Measurements from ENCODE around the gene PFAS.

DNA sequence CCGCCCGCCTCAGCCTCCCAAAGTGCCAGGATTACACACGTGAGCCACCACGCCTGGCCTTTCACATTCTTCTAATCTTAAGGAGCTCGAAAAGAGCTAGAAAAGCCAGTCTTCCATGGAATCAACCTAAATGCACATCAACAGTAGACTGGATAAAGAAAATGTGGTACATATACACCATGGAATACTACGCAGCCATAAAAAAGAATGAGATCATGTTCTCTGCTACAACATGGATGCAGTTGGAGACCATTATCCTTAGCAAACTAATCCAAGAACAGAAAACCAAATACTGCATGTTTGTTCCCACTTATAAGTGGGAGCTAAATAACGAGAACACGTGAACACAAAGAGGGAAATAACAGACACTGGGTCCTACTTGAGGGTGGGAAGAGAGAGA lies 4.3 kb upstream of the PFAS start:
- TF ChIP-seq POLR2A (IDR thresholded peaks at IDR 0.05) (no peak), POLR2AphosphoS5 (IDR thresholded peaks at IDR 0.05) (no peak)
- TF ChIP-seq, protein P1, sequence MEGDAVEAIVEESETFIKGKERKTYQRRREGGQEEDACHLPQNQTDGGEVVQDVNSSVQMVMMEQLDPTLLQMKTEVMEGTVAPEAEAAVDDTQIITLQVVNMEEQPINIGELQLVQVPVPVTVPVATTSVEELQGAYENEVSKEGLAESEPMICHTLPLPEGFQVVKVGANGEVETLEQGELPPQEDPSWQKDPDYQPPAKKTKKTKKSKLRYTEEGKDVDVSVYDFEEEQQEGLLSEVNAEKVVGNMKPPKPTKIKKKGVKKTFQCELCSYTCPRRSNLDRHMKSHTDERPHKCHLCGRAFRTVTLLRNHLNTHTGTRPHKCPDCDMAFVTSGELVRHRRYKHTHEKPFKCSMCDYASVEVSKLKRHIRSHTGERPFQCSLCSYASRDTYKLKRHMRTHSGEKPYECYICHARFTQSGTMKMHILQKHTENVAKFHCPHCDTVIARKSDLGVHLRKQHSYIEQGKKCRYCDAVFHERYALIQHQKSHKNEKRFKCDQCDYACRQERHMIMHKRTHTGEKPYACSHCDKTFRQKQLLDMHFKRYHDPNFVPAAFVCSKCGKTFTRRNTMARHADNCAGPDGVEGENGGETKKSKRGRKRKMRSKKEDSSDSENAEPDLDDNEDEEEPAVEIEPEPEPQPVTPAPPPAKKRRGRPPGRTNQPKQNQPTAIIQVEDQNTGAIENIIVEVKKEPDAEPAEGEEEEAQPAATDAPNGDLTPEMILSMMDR (IDR thresholded peaks at IDR 0.05): no peak
